K562 (cell line): ENCODE measurements around the gene SERPINH1. TPM values are rescaled to one million over a fixed set of nuclear protein-coding genes. Genes with fewer than 3 reads are reported as not detected.
A peak's percentile ranks its signal among the peaks of the same experiment; 100 is the strongest.

Experiments used
- ATAC-seq: fragments of 200-7000 bp; cut with Tn5 transposase; 3 replicates; pipeline ENCODE4 v1.9.1; 2020; ENCODE audit warnings: moderate library complexity
- BruUV-seq: library from RNA; stranded (reverse); fragments of 400-500 nt; replicated peaks from 2 replicates; lab custom pipeline; 2021; lab: Mats Ljungman, UMichigan
- CTCF ChIA-PET: fragments of 300-600 bp; formaldehyde crosslinking; extraction: SDS; loops from one replicate; lab custom pipeline; 2021; ENCODE audit warnings: low intra/inter-chr PET ratio; lab: Yijun Ruan, JAX
- POLR2A ChIA-PET: fragments of 300-600, 350-650 bp; sonication (Branson Sonifier 250); formaldehyde crosslinking; extraction: SDS; loops from one replicate; lab custom pipeline; 2021; ENCODE audit warnings: antibody characterized with exemption, inconsistent platforms; lab: Yijun Ruan, JAX
- DNase-seq, 4 experiments: peaks; one replicate each; pipeline versions ENCODE4 v3.0.0 to v3.0.0-alpha.2; 2011 to 2018; ENCODE audit warnings: low spot score in 3 of 4, mixed read lengths in 3 of 4; ENCODE audit errors: extremely low read depth in 1 of 4
- FAIRE-seq: peaks from 2 replicates; lab custom pipeline; 2011; peaks lifted over from hg19 to GRCh38; lab: Jason Lieb, UNC
- H2AFZ ChIP-seq: 2 replicates; pipeline ENCODE4 v1.6.0; 2011; ENCODE audit warnings: low read depth, low read length, control low read depth, inconsistent platforms
- H3K27ac ChIP-seq: fragments of 200-600 bp; 3 replicates; pipeline ENCODE4 v1.8.0; 2011; ENCODE audit warnings: low read depth, mild to moderate bottlenecking, control low read depth, inconsistent platforms, low read length, moderate library complexity, mixed read lengths; ENCODE audit errors: extremely low read depth
- H3K27me3 ChIP-seq, 2 experiments: fragments of 300-600 bp in 1 of 2; 2 replicates in 1 of 2; 3 replicates in 1 of 2; pipeline versions ENCODE4 v1.6.0 to v1.8.0; 2011; ENCODE audit warnings: inconsistent platforms in 2 of 2, low read length in 2 of 2, mild to moderate bottlenecking in 1 of 2, mixed read lengths in 1 of 2, moderate library complexity in 1 of 2; ENCODE audit not compliant: control insufficient read depth in 2 of 2, insufficient read depth in 2 of 2
- H3K36me3 ChIP-seq: fragments of 300-600 bp; 3 replicates; pipeline ENCODE4 v1.8.0; 2011; ENCODE audit warnings: mild to moderate bottlenecking, low read length, inconsistent platforms; ENCODE audit not compliant: control insufficient read depth, insufficient read depth
- H3K4me1 ChIP-seq, 2 experiments: fragments of 200-600 bp in 1 of 2; replicated peaks in 1 of 2; 2 replicates in 1 of 2; 3 replicates in 1 of 2; pipeline versions ENCODE4 v1.5.1 to v1.8.0; 2011; ENCODE audit warnings: inconsistent platforms in 2 of 2, low read length in 2 of 2, mild to moderate bottlenecking in 1 of 2, mixed read lengths in 1 of 2, moderate library complexity in 1 of 2; ENCODE audit not compliant: control insufficient read depth in 2 of 2, insufficient read depth in 2 of 2
- H3K4me2 ChIP-seq: 2 replicates; pipeline ENCODE4 v1.6.1; 2011; ENCODE audit warnings: low read length, control low read depth, inconsistent platforms, mixed read lengths; ENCODE audit not compliant: insufficient read depth
- H3K4me3 ChIP-seq: fragments of 200-600 bp; sonication (generic), shearing (Covaris generic); 2 replicates; pipeline ENCODE4 v1.5.1; 2016; ENCODE audit warnings: control low read depth, inconsistent platforms
- H3K79me2 ChIP-seq: fragments of 200-600 bp; 3 replicates; pipeline ENCODE4 v1.8.0; 2011; ENCODE audit warnings: low read length, inconsistent platforms; ENCODE audit not compliant: control insufficient read depth, insufficient read depth
- H3K9ac ChIP-seq, 2 experiments: 2 replicates each; pipeline versions ENCODE4 v1.6.0 to v1.6.1; 2011; ENCODE audit warnings: low read depth in 2 of 2, low read length in 2 of 2, control low read depth in 1 of 2, inconsistent platforms in 1 of 2, mild to moderate bottlenecking in 1 of 2, mixed read lengths in 1 of 2; ENCODE audit not compliant: insufficient read depth in 1 of 2
- H3K9me1 ChIP-seq: one replicate; pipeline ENCODE4 v1.6.0; 2011; ENCODE audit warnings: inconsistent platforms, mild to moderate bottlenecking, low read length, moderate library complexity; ENCODE audit not compliant: control insufficient read depth, insufficient read depth
- H3K9me3 ChIP-seq: replicated peaks from 2 replicates; pipeline ENCODE4 v1.5.1; 2011; ENCODE audit warnings: low read depth, low read length, inconsistent platforms; ENCODE audit not compliant: control insufficient read depth, insufficient read depth
- H4K20me1 ChIP-seq: replicated peaks from 2 replicates; pipeline ENCODE4 v1.6.1; 2011; ENCODE audit warnings: low read length, inconsistent platforms, mixed read lengths; ENCODE audit not compliant: control insufficient read depth, insufficient read depth
- CBFA2T3 ChIP-seq: fragments of 450-650 bp; IDR thresholded peaks from 2 replicates; pipeline ENCODE4 v1.6.1; 2017
- ELF1 ChIP-seq: fragments of 200-800 bp; sonication (Bioruptor generic); IDR thresholded peaks from 2 replicates; pipeline ENCODE4 v1.6.1; 2016; ENCODE audit warnings: missing genetic modification characterization, missing compliant biosample characterization
- EZH2 ChIP-seq: IDR thresholded peaks from 2 replicates; pipeline ENCODE4 v1.6.1; 2012; ENCODE audit warnings: low read depth, mild to moderate bottlenecking, inconsistent platforms, low read length, borderline replicate concordance
- HDAC1 ChIP-seq, 2 experiments: fragments of 450-650 bp; IDR thresholded peaks; 2 replicates each; pipeline ENCODE4 v1.6.1; 2016 to 2017; ENCODE audit warnings: inconsistent platforms in 1 of 2, mild to moderate bottlenecking in 1 of 2, moderate library complexity in 1 of 2
- KDM1A ChIP-seq, 2 experiments: fragments of 450-650 bp; IDR thresholded peaks; 2 replicates each; pipeline ENCODE4 v1.6.1; 2016; ENCODE audit warnings: mild to moderate bottlenecking in 2 of 2
- MAFG ChIP-seq: fragments of 450-650 bp; conservative IDR thresholded peaks from 2 replicates; pipeline ENCODE4 v1.6.1; 2016; ENCODE audit warnings: missing genetic modification characterization, missing compliant biosample characterization
- MEIS2 ChIP-seq: fragments of 450-650 bp; IDR thresholded peaks from 2 replicates; pipeline ENCODE4 v1.6.1; 2014; ENCODE audit warnings: mild to moderate bottlenecking; ENCODE audit not compliant: partially characterized antibody
- NR2C1 ChIP-seq, 2 experiments: fragments of 450-650 bp; IDR thresholded peaks; 2 replicates each; pipeline ENCODE4 v1.6.1; 2017; ENCODE audit warnings: mild to moderate bottlenecking in 2 of 2, antibody characterized with exemption in 1 of 2, inconsistent platforms in 1 of 2, missing compliant biosample characterization in 1 of 2, missing genetic modification characterization in 1 of 2
- RBFOX2 ChIP-seq: fragments of 200-400 bp; formaldehyde crosslinking; IDR thresholded peaks from 2 replicates; pipeline ENCODE4 v1.6.1; 2017; ENCODE audit warnings: low read depth, mild to moderate bottlenecking, low read length, moderate library complexity
- RCOR1 ChIP-seq, 2 experiments: IDR thresholded peaks; 2 replicates each; pipeline ENCODE4 v1.6.1; 2012; ENCODE audit warnings: low read depth in 2 of 2, low read length in 2 of 2, borderline replicate concordance in 1 of 2, improper control_type of control experiment in 1 of 2
- ZEB2 ChIP-seq: fragments of 450-650 bp; IDR thresholded peaks from 2 replicates; pipeline ENCODE4 v1.6.1; 2016
- ZNF133 ChIP-seq: fragments of 250-450 bp; sonication (Bioruptor Pico); IDR thresholded peaks from 2 replicates; pipeline ENCODE4 v1.4.0; 2020; ENCODE audit warnings: mild to moderate bottlenecking
- ZNF589 ChIP-seq: fragments of 200-800 bp; sonication (Bioruptor generic); IDR thresholded peaks from 2 replicates; pipeline ENCODE4 v1.6.1; 2016; ENCODE audit warnings: low read depth, missing genetic modification characterization, missing compliant biosample characterization
- WGBS: fragments of 100-300 bp; shearing (Covaris generic); methylation state at CpG from one replicate; pipeline ENCODE4 v1.1.6; 2016; ENCODE audit warnings: low coverage, mixed read lengths; ENCODE audit not compliant: insufficient coverage; ENCODE audit errors: missing lambda C conversion rate; 5-methylcytosine and 5-hydroxymethylcytosine counted together
- in situ Hi-C: fragments of 300-500 bp; cut with MboI; formaldehyde crosslinking; loops from 4 replicates; pipeline ENCODE4 v1.15.0; 2018; ENCODE audit warnings: inconsistent platforms, mixed read lengths
- intact Hi-C: fragments of 100-400 bp; cut with micrococcal nuclease; formaldehyde crosslinking; loops from 2 replicates; pipeline ENCODE4 v1.14.2; 2022
- polyA plus RNA-seq, 8 experiments: library from polyadenylated mRNA; depleted of rRNA in 4 of 8; stranded (reverse) in 5 of 8; unstranded in 3 of 8; fragments of >200 nt; fragmentation: Nextera tagmentation in 2 of 8; fragmentation: Illumina TruSeq in 1 of 8; extraction: Ambion mirVana in 2 of 8; extraction: Trizol in 1 of 8; gene quantifications; 2 replicates each; pipeline versions ENCODE4 v1.2.1 to v1.2.3, GENCODE V29; 2011 to 2014; ENCODE audit warnings: inconsistent platforms in 1 of 8, missing spikeins in 1 of 8
- total RNA-seq, 7 experiments: library from RNA; depleted of rRNA in 6 of 7; stranded (reverse); fragments of >200 nt in 6 of 7; fragmentation: Illumina TruSeq in 2 of 7; extraction: Trizol in 2 of 7; gene quantifications; 2 replicates each; pipeline versions ENCODE4 v1.2.1 to v1.2.3, GENCODE V29; 2011 to 2021; ENCODE audit warnings: low replicate concordance in 1 of 7
- TF ChIP-seq, protein P1 (sequence below), 2 experiments: IDR thresholded peaks in 1 of 2; conservative IDR thresholded peaks in 1 of 2; 2 replicates each; pipeline ENCODE4 v1.6.1; 2016; ENCODE audit warnings: low read depth in 2 of 2, mild to moderate bottlenecking in 1 of 2, missing compliant biosample characterization in 1 of 2, missing genetic modification characterization in 1 of 2, moderate library complexity in 1 of 2
- TF ChIP-seq, protein P2 (sequence below): fragments of 250-450 bp; sonication (Bioruptor Pico); IDR thresholded peaks from 2 replicates; pipeline ENCODE4 v1.4.0; 2020; ENCODE audit warnings: mild to moderate bottlenecking, moderate library complexity, borderline replicate concordance
- TF ChIP-seq, protein P3 (sequence below): fragments of 450-650 bp; IDR thresholded peaks from 2 replicates; pipeline ENCODE4 v1.6.1; 2016

SERPINH1 gene
- total and polyA plus RNA-seq, 9 of the 15 experiments (the other 6 are each of a cell fraction or from before 2014, with no cell fraction given), result 2.8 to 106 (median 67.9) TPM

DNA sequence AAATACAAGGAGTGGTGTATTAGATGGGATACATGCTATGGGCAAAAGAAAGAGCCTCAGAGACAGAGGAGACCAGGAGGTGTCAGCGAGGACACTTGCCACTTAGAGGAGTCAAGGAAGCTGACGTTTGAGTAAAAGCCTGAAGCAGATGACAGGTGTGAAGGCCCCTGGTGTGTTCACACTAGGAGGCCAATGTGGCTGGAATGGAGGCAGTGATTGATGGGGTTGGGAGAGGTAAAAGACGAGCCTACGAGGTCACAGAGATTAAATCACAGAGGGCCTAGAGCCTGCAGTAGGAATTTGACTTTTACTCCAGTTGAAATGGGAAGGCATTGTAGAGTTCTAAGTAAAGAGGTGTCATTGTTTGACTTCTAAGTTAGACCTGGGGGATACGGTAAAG lies 24.3 kb upstream of the SERPINH1 start:
- TF ChIP-seq NR2C1 (IDR thresholded peaks at IDR 0.05) (0 out of 2 replicates have a peak, but pooled peaks have one; percentile 41), NR2C1 (tag; IDR thresholded peaks at IDR 0.05) (no peak), RCOR1 (IDR thresholded peaks at IDR 0.05; ENCODE audit: borderline replicate concordance in 1 of 2, low read depth in 2 of 2, low read length in 2 of 2) (peak in 1 of 2 experiments; percentile 38; a peak in 1 of 4 replicates), MEIS2 (peak; percentile 82), HDAC1 (IDR thresholded peaks at IDR 0.05) (0 out of 4 replicates have a peak, but pooled peaks of 1 of the 2 experiments have one; percentile 20), ELF1 (peak; percentile 40; the same call in 1 of the 2 replicates), RBFOX2 (no peak), ZNF589 (CRISPR knock-in tag) (0 out of 2 replicates have a peak, but pooled peaks have one; percentile 39), ZNF133 (CRISPR knock-in tag) (no peak), EZH2 (no peak), KDM1A (IDR thresholded peaks at IDR 0.05) (peak; percentile 79 to 82), MAFG (tag) (no peak), CBFA2T3 (peak; percentile 16; the same call in 1 of the 2 replicates), ZEB2 (0 out of 2 replicates have a peak, but pooled peaks have one; percentile 10)
- TF ChIP-seq, protein P1, sequence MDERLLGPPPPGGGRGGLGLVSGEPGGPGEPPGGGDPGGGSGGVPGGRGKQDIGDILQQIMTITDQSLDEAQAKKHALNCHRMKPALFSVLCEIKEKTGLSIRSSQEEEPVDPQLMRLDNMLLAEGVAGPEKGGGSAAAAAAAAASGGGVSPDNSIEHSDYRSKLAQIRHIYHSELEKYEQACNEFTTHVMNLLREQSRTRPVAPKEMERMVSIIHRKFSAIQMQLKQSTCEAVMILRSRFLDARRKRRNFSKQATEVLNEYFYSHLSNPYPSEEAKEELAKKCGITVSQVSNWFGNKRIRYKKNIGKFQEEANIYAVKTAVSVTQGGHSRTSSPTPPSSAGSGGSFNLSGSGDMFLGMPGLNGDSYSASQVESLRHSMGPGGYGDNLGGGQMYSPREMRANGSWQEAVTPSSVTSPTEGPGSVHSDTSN (CRISPR knock-in tag; IDR thresholded peaks at IDR 0.05; ENCODE audit: low read depth), result no peak
- TF ChIP-seq, protein P1 (tag; conservative IDR thresholded peaks at IDR 0.05; ENCODE audit: low read depth), result peak; percentile 80
- TF ChIP-seq, protein P2, sequence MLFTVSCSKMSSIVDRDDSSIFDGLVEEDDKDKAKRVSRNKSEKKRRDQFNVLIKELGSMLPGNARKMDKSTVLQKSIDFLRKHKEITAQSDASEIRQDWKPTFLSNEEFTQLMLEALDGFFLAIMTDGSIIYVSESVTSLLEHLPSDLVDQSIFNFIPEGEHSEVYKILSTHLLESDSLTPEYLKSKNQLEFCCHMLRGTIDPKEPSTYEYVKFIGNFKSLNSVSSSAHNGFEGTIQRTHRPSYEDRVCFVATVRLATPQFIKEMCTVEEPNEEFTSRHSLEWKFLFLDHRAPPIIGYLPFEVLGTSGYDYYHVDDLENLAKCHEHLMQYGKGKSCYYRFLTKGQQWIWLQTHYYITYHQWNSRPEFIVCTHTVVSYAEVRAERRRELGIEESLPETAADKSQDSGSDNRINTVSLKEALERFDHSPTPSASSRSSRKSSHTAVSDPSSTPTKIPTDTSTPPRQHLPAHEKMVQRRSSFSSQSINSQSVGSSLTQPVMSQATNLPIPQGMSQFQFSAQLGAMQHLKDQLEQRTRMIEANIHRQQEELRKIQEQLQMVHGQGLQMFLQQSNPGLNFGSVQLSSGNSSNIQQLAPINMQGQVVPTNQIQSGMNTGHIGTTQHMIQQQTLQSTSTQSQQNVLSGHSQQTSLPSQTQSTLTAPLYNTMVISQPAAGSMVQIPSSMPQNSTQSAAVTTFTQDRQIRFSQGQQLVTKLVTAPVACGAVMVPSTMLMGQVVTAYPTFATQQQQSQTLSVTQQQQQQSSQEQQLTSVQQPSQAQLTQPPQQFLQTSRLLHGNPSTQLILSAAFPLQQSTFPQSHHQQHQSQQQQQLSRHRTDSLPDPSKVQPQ, result no peak
- TF ChIP-seq, protein P3, sequence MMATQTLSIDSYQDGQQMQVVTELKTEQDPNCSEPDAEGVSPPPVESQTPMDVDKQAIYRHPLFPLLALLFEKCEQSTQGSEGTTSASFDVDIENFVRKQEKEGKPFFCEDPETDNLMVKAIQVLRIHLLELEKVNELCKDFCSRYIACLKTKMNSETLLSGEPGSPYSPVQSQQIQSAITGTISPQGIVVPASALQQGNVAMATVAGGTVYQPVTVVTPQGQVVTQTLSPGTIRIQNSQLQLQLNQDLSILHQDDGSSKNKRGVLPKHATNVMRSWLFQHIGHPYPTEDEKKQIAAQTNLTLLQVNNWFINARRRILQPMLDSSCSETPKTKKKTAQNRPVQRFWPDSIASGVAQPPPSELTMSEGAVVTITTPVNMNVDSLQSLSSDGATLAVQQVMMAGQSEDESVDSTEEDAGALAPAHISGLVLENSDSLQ, result peak; percentile 86
- TF ChIP-seq, all 486 proteins: peak for 11
- peak overlapping the region; percentile 62; the same call in 2 of the 3 replicates for H3K27ac ChIP-seq
- peaks cover 52 to 62% of the 10 kb centered on the region in 2 experiments for H3K4me1 ChIP-seq

More for the DNA sequence above, 24.3 kb upstream of the SERPINH1 start:
- Histone ChIP-seq H3K9ac (peak overlapping the region in 1 of 2 experiments; percentile 46; a peak in 3 of 4 replicates), H3K36me3 (no peaks in the 10 kb centered on the region), H2AFZ (peak overlapping the region; percentile 86), H3K4me2 (no peak overlapping the region; the same call in 1 of the 2 replicates), H3K9me3 (0 out of 2 replicates have a peak, but pooled peaks cover 3% of the 10 kb centered on the region), H3K4me3 (no peak overlapping the region), H3K27me3 (no peaks in the 10 kb centered on the region), H4K20me1 (no peaks in the 10 kb centered on the region), H3K79me2 (no peaks in the 10 kb centered on the region), H3K9me1 (no peaks in the 10 kb centered on the region)
- ATAC-seq, result no peak
- 22% methylated on average over 5 of the region's 5 CpGs for WGBS
- intact Hi-C loops (no loop called here), in situ Hi-C loops (no loop called here)
- no peak for FAIRE-seq
- BruUV-seq, result no TSS peak
- ChIA-PET POLR2A (no interaction called here), CTCF (no interaction called here)
- no peak for DNase-seq
